SK-N-SH (cell line): ENCODE results near the gene NRIP1. TPM values are rescaled to one million over a fixed set of nuclear protein-coding genes. Genes with fewer than 3 reads are reported as not detected.

Source experiments
- CTCF ChIA-PET: fragments of 300-600, 350-600 bp; formaldehyde crosslinking; extraction: SDS; loops from one replicate; lab custom pipeline; 2021; lab: Yijun Ruan, JAX
- POLR2A ChIA-PET: fragments of 350-600 bp; sonication (Branson Sonifier 250); formaldehyde crosslinking; extraction: SDS; loops from one replicate; lab custom pipeline; 2020; ENCODE audit warnings: antibody characterized with exemption, inconsistent platforms; lab: Yijun Ruan, JAX
- DNase-seq: peaks from one replicate; pipeline ENCODE4 v3.0.0; 2012
- H2AFZ ChIP-seq: fragments of 200-600 bp; sonication (generic); 2 replicates; pipeline ENCODE4 v1.8.1; 2016; ENCODE audit warnings: antibody characterized with exemption, mild to moderate bottlenecking, low read depth
- H3F3A ChIP-seq: fragments of 200-600 bp; sonication (generic); replicated peaks from 2 replicates; pipeline ENCODE3; 2016; ENCODE audit warnings: antibody characterized with exemption, mild to moderate bottlenecking; ENCODE audit not compliant: insufficient read depth
- H3K27ac ChIP-seq, 2 experiments: fragments of 200-500 bp in 1 of 2; fragments of 200-600 bp in 1 of 2; sonication (Bioruptor generic) in 1 of 2; sonication (generic), shearing (Covaris generic) in 1 of 2; 2 replicates each; pipeline versions ENCODE4 v1.5.1 to v1.6.1; 2014 to 2016; ENCODE audit warnings: low read depth in 2 of 2, inconsistent platforms in 1 of 2, low read length in 1 of 2, mild to moderate bottlenecking in 1 of 2, mixed read lengths in 1 of 2
- H3K27me3 ChIP-seq: fragments of 200-600 bp; sonication (generic), shearing (Covaris generic); 2 replicates; pipeline ENCODE4 v1.6.1; 2016; ENCODE audit warnings: mixed run types; ENCODE audit not compliant: insufficient read depth
- H3K36me3 ChIP-seq, 2 experiments: fragments of 200-500 bp in 1 of 2; fragments of 200-600 bp in 1 of 2; sonication (Bioruptor generic) in 1 of 2; sonication (generic) in 1 of 2; replicated peaks in 1 of 2; 2 replicates each; pipeline versions ENCODE3 to v1.5.1; 2014 to 2016; ENCODE audit warnings: low read length in 1 of 2, mild to moderate bottlenecking in 1 of 2; ENCODE audit not compliant: insufficient read depth in 2 of 2, control insufficient read depth in 1 of 2
- H3K4me1 ChIP-seq, 2 experiments: fragments of 200-500 bp in 1 of 2; fragments of 200-600 bp in 1 of 2; sonication (Bioruptor generic) in 1 of 2; sonication (generic), shearing (Covaris generic) in 1 of 2; 2 replicates each; pipeline versions ENCODE4 v1.5.1 to v1.6.1; 2014 to 2016; ENCODE audit warnings: low read depth in 1 of 2, low read length in 1 of 2, mixed run types in 1 of 2; ENCODE audit not compliant: insufficient read depth in 2 of 2, control insufficient read depth in 1 of 2
- H3K4me2 ChIP-seq: fragments of 200-600 bp; sonication (generic), shearing (Covaris generic); 2 replicates; pipeline ENCODE4 v1.6.1; 2017; ENCODE audit warnings: mixed run types
- H3K4me3 ChIP-seq, 2 experiments: fragments of 200-500 bp in 1 of 2; fragments of 200-600 bp in 1 of 2; sonication (Bioruptor generic) in 1 of 2; sonication (generic), shearing (Covaris generic) in 1 of 2; 2 replicates each; pipeline versions ENCODE4 v1.5.1 to v1.8.1; 2014 to 2016; ENCODE audit warnings: low read depth in 2 of 2, inconsistent platforms in 1 of 2, low read length in 1 of 2, mild to moderate bottlenecking in 1 of 2, mixed read lengths in 1 of 2, moderate library complexity in 1 of 2
- H3K79me2 ChIP-seq: fragments of 200-600 bp; sonication (generic); 2 replicates; pipeline ENCODE4 v1.8.1; 2017; ENCODE audit warnings: mild to moderate bottlenecking; ENCODE audit not compliant: insufficient read depth
- H3K9ac ChIP-seq: fragments of 200-600 bp; sonication (generic); 2 replicates; pipeline ENCODE4 v1.6.1; 2017; ENCODE audit warnings: mixed run types
- H3K9me2 ChIP-seq: fragments of 200-600 bp; sonication (generic); 2 replicates; pipeline ENCODE4 v1.6.1; 2017; ENCODE audit warnings: mixed run types
- H3K9me3 ChIP-seq: fragments of 200-600 bp; sonication (generic); 2 replicates; pipeline ENCODE4 v1.6.1; 2017; ENCODE audit warnings: mixed run types, mild to moderate bottlenecking, moderate library complexity
- H4K20me1 ChIP-seq: fragments of 200-600 bp; sonication (generic); 2 replicates; pipeline ENCODE4 v1.6.1; 2017; ENCODE audit warnings: mild to moderate bottlenecking, mixed run types; ENCODE audit not compliant: insufficient read depth
- ELF1 ChIP-seq: IDR thresholded peaks from 2 replicates; pipeline ENCODE4 v1.4.0; 2012
- FOXM1 ChIP-seq: IDR thresholded peaks from 2 replicates; pipeline ENCODE4 v1.4.0; 2012; ENCODE audit warnings: low read depth, mild to moderate bottlenecking
- MEF2A ChIP-seq: IDR thresholded peaks from 2 replicates; pipeline ENCODE4 v1.4.0; 2012; ENCODE audit warnings: low read depth, borderline replicate concordance
- NFIC ChIP-seq: IDR thresholded peaks from 2 replicates; pipeline ENCODE4 v1.4.0; 2012; ENCODE audit warnings: borderline replicate concordance
- NRF1 ChIP-seq: IDR thresholded peaks from 2 replicates; pipeline ENCODE4 v1.6.1; 2012; ENCODE audit warnings: low read depth, mild to moderate bottlenecking, low read length
- PBX3 ChIP-seq: IDR thresholded peaks from 2 replicates; pipeline ENCODE4; 2012
- POLR2AphosphoS5 ChIP-seq: IDR thresholded peaks from 2 replicates; pipeline ENCODE4 v1.6.1; 2012; ENCODE audit warnings: low read depth, low read length
- RCOR1 ChIP-seq: fragments of 150-350 bp; IDR thresholded peaks from 2 replicates; pipeline ENCODE4 v1.6.1; 2017; ENCODE audit warnings: antibody characterized with exemption, low read length
- REST ChIP-seq: IDR thresholded peaks from 2 replicates; pipeline ENCODE4 v1.6.1; 2012; ENCODE audit warnings: mild to moderate bottlenecking, low read depth, low read length, moderate library complexity
- RFX5 ChIP-seq: IDR thresholded peaks from 2 replicates; pipeline ENCODE4 v1.6.1; 2012; ENCODE audit warnings: mild to moderate bottlenecking, improper control_type of control experiment, low read length
- RXRA ChIP-seq: IDR thresholded peaks from 2 replicates; pipeline ENCODE4 v1.4.0; 2012; ENCODE audit warnings: low read depth, mild to moderate bottlenecking, borderline replicate concordance
- TCF12 ChIP-seq: IDR thresholded peaks from 2 replicates; pipeline ENCODE4 v1.4.0; 2012
- YY1 ChIP-seq: IDR thresholded peaks from 2 replicates; pipeline ENCODE4 v1.4.0; 2012; ENCODE audit warnings: low read depth, mild to moderate bottlenecking
- WGBS: methylation state at CpG from one replicate; pipeline ENCODE4 v1.1.6; 2017; ENCODE audit warnings: low lambda C conversion rate; 5-methylcytosine and 5-hydroxymethylcytosine counted together
- polyA plus RNA-seq, 3 experiments: library from polyadenylated mRNA; depleted of rRNA; stranded (reverse); fragments of >200 nt; gene quantifications; 2 replicates each; pipeline ENCODE4 v1.2.3, GENCODE V29; 2012

The NRIP1 gene
- polyA plus RNA-seq, 1 of the 3 experiments (the other 2 are of a cell fraction) = 0.02 TPM

- no peak for DNase-seq
Measured at GRCh38 chr21:15023776-15024175, 41.0 kb downstream of the NRIP1 start.

More at GRCh38 chr21:15023776-15024175, 41.0 kb downstream of the NRIP1 start:
- H4K20me1 ChIP-seq = no peaks in the 10 kb centered on the region
- H3K27ac ChIP-seq = no peak overlapping the region
- ChIA-PET CTCF (interaction anchor here (0.9 kb wide), 1 partner anchor 15 kb away, joined by 3 read pairs; no protein-coding TSS in a partner anchor), POLR2A (no interaction called here)
- H3K9me2 ChIP-seq = no peaks in the 10 kb centered on the region
- H3K36me3 ChIP-seq = no peaks in the 10 kb centered on the region
- 26% methylated on average over 5 of the region's 5 CpGs for WGBS
- H3K9me3 ChIP-seq = no peaks in the 10 kb centered on the region
- H2AFZ ChIP-seq = no peak overlapping the region
- H3K27me3 ChIP-seq = no peaks in the 10 kb centered on the region
- H3K79me2 ChIP-seq = no peaks in the 10 kb centered on the region
- no peaks in the 10 kb centered on the region; a peak in 1 of 4 replicates for H3K4me1 ChIP-seq
- no peak overlapping the region for H3K4me3 ChIP-seq
- H3K9ac ChIP-seq = no peak overlapping the region
- TF ChIP-seq YY1 (no peak), TCF12 (no peak), RCOR1 (no peak), FOXM1 (no peak), NFIC (no peak), PBX3 (no peak), RXRA (no peak), ELF1 (no peak), MEF2A (no peak), POLR2AphosphoS5 (no peak), NRF1 (no peak), REST (no peak), RFX5 (no peak)
- TF ChIP-seq, all 33 proteins: peak for 0
- H3F3A ChIP-seq = no peaks in the 10 kb centered on the region
- H3K4me2 ChIP-seq = no peak overlapping the region
